ENCODE results near the gene SPEM1. TPM values are rescaled to one million over a fixed set of nuclear protein-coding genes. Genes with fewer than 3 reads are reported as not detected.
A peak's percentile ranks its signal among the peaks of the same experiment; 100 is the strongest.

The SPEM1 gene
- total and polyA plus RNA-seq, 2 of the 13 experiments (the other 11 are each of a cell fraction or from before 2014, with no cell fraction given) = not detected

- TF ChIP-seq SKIL (CRISPR knock-in tag; IDR thresholded peaks at IDR 0.05; ENCODE audit: borderline replicate concordance) = no peak
Observed at GRCh38 chr17:7382901-7383300, 37.2 kb upstream of the SPEM1 start (continued).

GRCh38 chr17:7383371-7383741 is 36.8 kb upstream of the SPEM1 start:
- H3K4me3 ChIP-seq (replicated peaks in 1 of 3; ENCODE audit: insufficient read depth in 1 of 3, low read depth in 2 of 3, low read length in 3 of 3) = no peak overlapping the region
- H3K36me3 ChIP-seq (replicated peaks in 1 of 2; ENCODE audit: control insufficient read depth in 1 of 2, insufficient read depth in 2 of 2, low read length in 2 of 2) = no peaks in the 10 kb centered on the region
- POLR2A ChIA-PET = interaction anchor here (1.6 kb wide), 1 partner anchor 21 kb away, joined by 4 read pairs; the partner anchor contains the start of gene TMEM256
- in situ Hi-C loops (cut with HindIII; ENCODE audit: extremely low pct_ligation_motif_present, low pct_unique_long_range_greater_than_20kb) (no loop called here), intact Hi-C loops (cut with micrococcal nuclease; ENCODE audit: unreplicated experiment) (no loop called here)
- no peak overlapping the region for H2AFZ ChIP-seq (ENCODE audit: low read length)
- peaks cover 4% of the 10 kb centered on the region; the same call in 1 of the 2 replicates for H3K9me3 ChIP-seq (ENCODE audit: low read length)
- CTCF ChIA-PET (ENCODE audit: low intra/inter-chr PET ratio, low total read pairs) = no interaction called here
- FAIRE-seq (no peak), ATAC-seq (no peak), DNase-seq (ENCODE audit: low spot score) (no peak)
- no peaks in the 10 kb centered on the region for H4K20me1 ChIP-seq (ENCODE audit: insufficient read depth, low read length)
- H3K4me1 ChIP-seq (ENCODE audit: insufficient read depth, low read length) = peaks cover 21% of the 10 kb centered on the region
- 100% methylated on average over 10 of the region's 11 CpGs for WGBS (ENCODE audit: low lambda C conversion rate)
- no peaks in the 10 kb centered on the region for H3K79me2 ChIP-seq (ENCODE audit: insufficient read depth, low read length)
- TF ChIP-seq SOX5 (CRISPR knock-in tag; IDR thresholded peaks at IDR 0.05; ENCODE audit: borderline replicate concordance) = no peak
- peak; percentile 28 for TF ChIP-seq AGO2 (optimal IDR thresholded peaks at IDR 0.05; ENCODE audit: low read depth, low read length)
- TF ChIP-seq AHR (CRISPR knock-in tag; IDR thresholded peaks at IDR 0.05) = no peak
- no peak for TF ChIP-seq ZNF891 (CRISPR knock-in tag; IDR thresholded peaks at IDR 0.05)
- TF ChIP-seq RBM39 (IDR thresholded peaks at IDR 0.05; ENCODE audit: low read depth, low read length, poor library complexity, severe bottlenecking) = no peak
- H3K4me2 ChIP-seq (ENCODE audit: low read depth, low read length) = no peak overlapping the region
- H3K27ac ChIP-seq (ENCODE audit: extremely low read length, insufficient read depth, low read length) = no peak overlapping the region
- no TSS peak for BruUV-seq (replicated peaks)
- no peak overlapping the region for H3K9ac ChIP-seq (ENCODE audit: insufficient read depth, low read depth, low read length)
- peaks cover 0 to 7% of the 10 kb centered on the region in 2 experiments; a peak in 1 of 5 replicates for H3K27me3 ChIP-seq (ENCODE audit: control insufficient read depth in 1 of 2, insufficient read depth in 2 of 2, low read length in 2 of 2)
